Vagina (tissue), 2 donors: ENCODE results near the gene PSPC1. TPM values are rescaled to one million over a fixed set of nuclear protein-coding genes. Genes with fewer than 3 reads are reported as not detected.
"Not testable (repeated sequence)": the region's sequence is repeated elsewhere in the genome, so short reads cannot be mapped to it uniquely, and the experiment has no call there.

Experiments used
- DNase-seq, 2 donors: peaks; one replicate each; pipeline ENCODE4 v3.0.0-alpha.2; 2017; ENCODE audit errors: extremely low spot score in 2 of 2
- H3K27ac ChIP-seq: fragments of 200-600 bp; sonication (generic); one replicate; pipeline ENCODE4 v1.5.1; 2019
- H3K27me3 ChIP-seq: fragments of 200-600 bp; sonication (generic); one replicate; pipeline ENCODE4 v1.5.1; 2019
- H3K36me3 ChIP-seq, 2 donors: fragments of 200-600 bp; sonication (generic); one replicate each; pipeline ENCODE4 v1.5.1; 2017 to 2019
- H3K4me1 ChIP-seq: fragments of 200-600 bp; sonication (generic); one replicate; pipeline ENCODE4 v1.5.1; 2019
- H3K4me3 ChIP-seq, 2 donors: fragments of 200-600 bp; sonication (generic); 1 replicate in 1 of 2; 2 replicates in 1 of 2; pipeline ENCODE4 v1.5.1; 2016 to 2019
- H3K9me3 ChIP-seq: fragments of 200-600 bp; sonication (generic); one replicate; pipeline ENCODE4 v1.5.1; 2019
- CTCF ChIP-seq, 3 experiments: fragments of 450-650 bp in 2 of 3; fragments of 200-600 bp in 1 of 3; sonication (generic) in 1 of 3; IDR thresholded peaks; one replicate each; pipeline ENCODE4 v1.5.1; 2017 to 2019; ENCODE audit warnings: antibody characterized with exemption in 3 of 3, mild to moderate bottlenecking in 2 of 3, moderate library complexity in 2 of 3
- POLR2A ChIP-seq, 2 donors: fragments of 450-650 bp; IDR thresholded peaks; one replicate each; pipeline ENCODE4 v1.6.1; 2017; ENCODE audit warnings: antibody characterized with exemption in 2 of 2, mild to moderate bottlenecking in 2 of 2, moderate library complexity in 2 of 2
- POLR2AphosphoS5 ChIP-seq, 2 donors: sonication (generic); formaldehyde crosslinking; IDR thresholded peaks; one replicate each; pipeline ENCODE4 v1.9.0; 2017; ENCODE audit warnings: antibody characterized with exemption in 2 of 2, mild to moderate bottlenecking in 2 of 2, low read depth in 1 of 2; ENCODE audit not compliant: insufficient read depth in 1 of 2
- intact Hi-C: fragments of 100-400 bp; cut with DNase I; formaldehyde crosslinking; loops from one replicate; pipeline ENCODE4 v1.15.1; 2023
- total RNA-seq: library from RNA; depleted of rRNA; stranded (reverse); fragments of >200 nt; gene quantifications from one replicate; pipeline ENCODE4 v1.2.3, GENCODE V29; 2016

Gene PSPC1
- total RNA-seq, 1 donor from 2014 or later, result 68.0 TPM

DNA sequence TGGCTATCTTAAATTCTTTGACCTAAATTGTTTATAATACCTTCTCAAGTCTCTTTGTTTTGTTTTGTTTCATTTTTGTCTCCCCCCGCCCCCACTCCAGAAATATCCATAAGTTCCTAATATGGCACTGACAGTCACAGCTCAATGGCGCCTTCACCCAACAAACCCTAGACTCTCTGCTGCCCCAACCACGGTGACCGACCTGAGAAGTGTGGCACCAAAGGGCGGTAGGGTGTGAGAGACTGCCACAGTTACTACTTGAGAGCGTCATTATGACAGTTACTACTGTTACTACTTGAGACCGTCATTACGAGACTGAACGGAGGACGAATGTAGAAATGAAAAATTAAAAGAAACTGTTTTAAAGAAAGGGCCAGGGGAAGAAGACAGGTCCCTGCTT is 34.4 kb upstream of the PSPC1 start:
- H3K9me3 ChIP-seq, result no peaks in the 10 kb centered on the region
- TF ChIP-seq POLR2AphosphoS5 (IDR thresholded peaks at IDR 0.05; ENCODE audit: insufficient read depth in 1 of 2, low read depth in 1 of 2), result no peak
- TF ChIP-seq POLR2A (IDR thresholded peaks at IDR 0.05), result no peak
- TF ChIP-seq CTCF (IDR thresholded peaks at IDR 0.05), result no peak
- intact Hi-C loops, result no loop called here
- no peak overlapping the region for H3K27ac ChIP-seq
- H3K36me3 ChIP-seq, result peaks cover 0 to 13% of the 10 kb centered on the region in 2 donors
- H3K4me3 ChIP-seq, result no peak overlapping the region
- DNase-seq, result no peak
- no peaks in the 10 kb centered on the region for H3K27me3 ChIP-seq
- H3K4me1 ChIP-seq, result no peaks in the 10 kb centered on the region

DNA sequence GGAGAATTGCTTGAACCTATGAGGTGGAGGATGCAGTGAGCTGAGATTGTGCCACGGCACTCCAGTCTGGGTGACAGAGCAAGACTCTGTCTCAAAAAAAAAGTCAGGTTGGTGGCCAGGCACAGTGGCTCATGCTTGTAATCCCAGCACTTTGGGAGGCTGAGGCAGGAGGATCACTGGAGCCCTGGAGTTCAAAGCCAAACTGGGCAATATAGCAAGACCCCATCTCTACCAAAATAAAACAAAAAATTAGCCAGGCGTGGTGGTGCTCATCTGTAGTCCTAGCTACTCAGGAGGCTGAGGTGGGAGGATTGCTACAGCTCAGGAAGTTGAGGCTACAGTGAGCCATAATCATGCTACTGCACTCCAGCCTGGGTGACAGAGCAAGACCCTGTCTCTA is 33.1 kb upstream of the PSPC1 start:
- DNase-seq, H3K4me1 ChIP-seq, H3K4me3 ChIP-seq, H3K9me3 ChIP-seq, H3K27ac ChIP-seq, H3K27me3 ChIP-seq, intact Hi-C loops, H3K36me3 ChIP-seq: not testable (repeated sequence)

- no peak overlapping the region for H3K4me3 ChIP-seq
- no peak for DNase-seq
- intact Hi-C loops, result no loop called here
- TF ChIP-seq POLR2A (IDR thresholded peaks at IDR 0.05) (no peak), CTCF (IDR thresholded peaks at IDR 0.05) (no peak), POLR2AphosphoS5 (IDR thresholded peaks at IDR 0.05; ENCODE audit: insufficient read depth in 1 of 2, low read depth in 1 of 2) (no peak)
- no peaks in the 10 kb centered on the region for H3K27me3 ChIP-seq
- H3K36me3 ChIP-seq, result no peaks in the 10 kb centered on the region
- H3K9me3 ChIP-seq, result no peaks in the 10 kb centered on the region
- H3K27ac ChIP-seq, result no peak overlapping the region
- H3K4me1 ChIP-seq, result no peaks in the 10 kb centered on the region
These were observed 28.5 kb upstream of the PSPC1 start for GRCh38 chr13:19810996-19811881.

DNA sequence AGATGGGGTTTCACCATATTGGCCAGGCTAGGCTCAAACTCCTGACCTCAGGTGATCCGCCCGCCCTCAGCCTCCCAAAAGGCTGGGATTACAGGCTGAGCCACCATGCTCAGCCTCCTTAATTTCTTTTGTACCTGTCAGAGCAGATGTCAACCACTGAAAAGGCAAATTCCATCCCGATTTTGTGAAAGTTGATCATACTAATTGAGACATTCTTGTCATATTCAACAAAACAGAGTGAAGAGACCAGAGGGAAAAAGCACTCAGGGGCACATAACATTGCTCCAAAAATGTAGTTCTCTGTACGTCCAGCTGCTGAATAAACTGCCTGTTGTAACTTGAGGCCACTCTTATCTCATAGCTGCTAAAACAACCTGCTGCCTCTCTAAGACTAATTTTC is 27.4 kb upstream of the PSPC1 start:
- Histone ChIP-seq H3K36me3 (no peaks in the 10 kb centered on the region), H3K9me3 (no peaks in the 10 kb centered on the region), H3K4me3 (no peak overlapping the region), H3K27ac (no peak overlapping the region), H3K27me3 (no peaks in the 10 kb centered on the region), H3K4me1 (no peaks in the 10 kb centered on the region)
- intact Hi-C loops, result no loop called here
- DNase-seq, result no peak
- TF ChIP-seq POLR2A (IDR thresholded peaks at IDR 0.05) (no peak), POLR2AphosphoS5 (IDR thresholded peaks at IDR 0.05; ENCODE audit: insufficient read depth in 1 of 2, low read depth in 1 of 2) (no peak), CTCF (IDR thresholded peaks at IDR 0.05) (no peak)

DNA sequence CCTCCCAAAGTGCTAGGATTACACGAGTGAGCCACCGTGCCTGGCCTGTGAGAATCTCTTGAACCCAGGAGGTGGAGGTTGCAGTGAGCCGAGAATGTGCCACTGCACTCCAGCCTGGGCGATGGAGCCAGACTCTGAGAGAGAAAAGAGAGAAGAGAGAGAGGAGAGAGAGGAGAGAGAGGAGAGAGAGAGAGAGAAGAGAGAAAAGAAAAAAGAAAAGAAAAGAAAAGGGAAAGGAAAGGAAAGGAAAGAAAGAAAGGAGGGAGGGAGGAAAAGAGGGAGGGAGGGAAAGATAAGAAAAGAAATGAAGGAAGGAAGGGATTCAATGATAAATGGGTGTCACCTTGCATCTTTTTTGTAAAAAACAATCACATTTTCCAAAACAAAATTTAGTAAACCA is 23.0 kb upstream of the PSPC1 start:
- TF ChIP-seq CTCF (IDR thresholded peaks at IDR 0.05) (no peak), POLR2AphosphoS5 (IDR thresholded peaks at IDR 0.05; ENCODE audit: insufficient read depth in 1 of 2, low read depth in 1 of 2) (no peak), POLR2A (IDR thresholded peaks at IDR 0.05) (no peak)
- Histone ChIP-seq H3K36me3 (no peaks in the 10 kb centered on the region), H3K27ac (no peak overlapping the region), H3K9me3 (no peaks in the 10 kb centered on the region), H3K27me3 (no peaks in the 10 kb centered on the region), H3K4me1 (no peaks in the 10 kb centered on the region), H3K4me3 (no peak overlapping the region)
- DNase-seq, result no peak
- intact Hi-C loops, result no loop called here
